GM18499 (cell line): ENCODE measurements around the gene ELOVL2.
"Not testable (repeated sequence)": the region's sequence is repeated elsewhere in the genome, so short reads cannot be mapped to it uniquely, and the experiment has no call there.

ENCODE experiments used
- ATAC-seq: cut with Tn5 transposase; IDR thresholded peaks from one replicate; pipeline ENCODE4 v1.9.1; 2021; ENCODE audit warnings: moderate number of reproducible peaks; ENCODE audit not compliant: insufficient read depth, unreplicated experiment

Gene ELOVL2

GRCh38 chr6:11025921-11026635 is 18.0 kb downstream of the ELOVL2 start:
- peak; percentile 82 for ATAC-seq

GRCh38 chr6:11025130-11025529 is 19.0 kb downstream of the ELOVL2 start:
- no peak for ATAC-seq

GRCh38 chr6:11023032-11023431 is 21.1 kb downstream of the ELOVL2 start:
- ATAC-seq, result no peak

DNA sequence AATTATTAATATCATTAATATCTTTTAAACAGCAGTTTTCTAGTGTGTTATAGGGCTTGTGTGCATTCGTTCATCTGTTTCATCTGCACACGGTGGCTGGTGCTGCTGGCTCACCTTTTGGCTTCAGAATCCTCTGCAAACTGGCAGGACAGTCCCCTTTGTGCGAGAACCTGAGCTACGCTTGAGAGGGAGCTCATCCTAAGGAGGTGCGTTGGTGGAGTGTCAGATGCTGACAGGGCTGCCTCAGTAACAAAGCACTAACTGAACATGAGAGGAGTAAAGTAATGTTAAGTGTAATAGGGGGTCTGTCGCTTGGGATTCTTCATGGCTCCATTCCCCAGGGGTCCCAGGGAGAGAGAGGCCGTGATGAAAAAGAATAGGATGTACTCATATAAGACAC is 22.4 kb downstream of the ELOVL2 start:
- ATAC-seq, result no peak

- ATAC-seq, result no peak
Observed at GRCh38 chr6:11021003-11021402, 23.1 kb downstream of the ELOVL2 start.

- ATAC-seq, result no peak
Observed at GRCh38 chr6:11018225-11018624, 25.9 kb downstream of the ELOVL2 start.

GRCh38 chr6:11017090-11017489 is 27.0 kb downstream of the ELOVL2 start:
- ATAC-seq, result no peak

- ATAC-seq, result no peak
Observed at GRCh38 chr6:11016452-11016851, 27.7 kb downstream of the ELOVL2 start.

- no peak for ATAC-seq
Observed at GRCh38 chr6:11015102-11015501, 29.0 kb downstream of the ELOVL2 start.

- no peak for ATAC-seq
Observed at GRCh38 chr6:11013721-11014070, 30.4 kb downstream of the ELOVL2 start.

GRCh38 chr6:11012976-11013720 is 31.0 kb downstream of the ELOVL2 start:
- ATAC-seq, result no peak

- ATAC-seq, result no peak
Observed at GRCh38 chr6:11012295-11012754, 31.8 kb downstream of the ELOVL2 start.

DNA sequence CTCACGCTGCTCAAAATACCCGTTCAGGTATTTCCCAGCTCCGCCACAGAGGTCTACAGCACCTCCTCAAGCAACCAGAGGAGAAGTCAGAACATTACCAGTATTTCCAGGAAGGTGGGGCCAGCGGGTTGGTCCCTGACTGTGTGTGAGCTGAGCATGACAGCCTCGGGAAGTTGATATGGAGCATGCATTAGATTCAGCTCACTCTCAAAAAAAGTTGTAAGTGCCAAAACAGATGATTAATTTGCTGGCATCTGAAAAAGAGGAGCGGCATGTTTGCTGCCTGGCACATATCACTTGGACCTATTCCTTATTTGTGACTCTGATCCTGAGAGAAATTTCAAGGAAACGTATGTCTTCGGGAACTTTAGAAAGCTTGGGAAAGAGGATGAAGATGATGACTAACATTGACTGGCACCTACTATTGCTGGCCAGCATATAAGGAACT is 32.3 kb downstream of the ELOVL2 start:
- ATAC-seq, result no peak

DNA sequence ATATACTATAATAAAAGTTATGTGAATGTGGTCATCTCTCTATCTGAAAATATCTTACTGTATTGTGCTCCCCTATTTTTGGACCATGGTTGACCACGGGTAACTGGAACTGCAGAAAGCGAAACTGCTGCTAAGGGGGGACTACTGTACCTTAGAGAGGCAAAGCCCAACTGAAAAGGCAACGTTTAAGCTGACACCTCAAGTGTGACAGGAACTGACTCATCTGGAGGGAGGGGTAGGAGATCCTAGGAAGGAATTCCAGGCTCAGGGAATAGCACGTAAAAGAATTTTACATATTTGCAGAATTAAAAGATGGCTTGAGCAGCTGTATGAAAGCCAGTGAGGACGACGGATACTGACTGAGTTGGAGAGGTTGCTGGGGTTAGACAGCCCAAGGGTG is 34.8 kb downstream of the ELOVL2 start:
- no peak for ATAC-seq

DNA sequence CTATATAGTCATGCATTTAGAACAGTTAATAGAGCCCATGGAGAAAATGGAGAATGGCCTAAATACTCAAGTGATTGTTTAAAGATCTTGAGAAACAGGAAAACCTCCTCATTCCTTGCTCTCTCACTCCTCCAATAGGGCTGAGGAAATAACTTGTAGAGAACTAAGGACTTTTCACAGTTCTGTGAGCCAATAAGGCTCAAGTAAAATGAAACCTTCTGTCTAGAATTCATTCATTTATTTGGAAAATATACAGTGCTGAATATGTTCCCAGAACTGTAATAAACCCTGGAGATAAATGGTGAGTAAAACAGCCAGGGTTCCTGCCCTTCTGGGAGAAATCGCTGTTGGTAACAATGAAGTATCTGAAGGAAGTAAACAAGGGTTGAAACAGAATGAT is 35.3 kb downstream of the ELOVL2 start:
- ATAC-seq, result no peak

DNA sequence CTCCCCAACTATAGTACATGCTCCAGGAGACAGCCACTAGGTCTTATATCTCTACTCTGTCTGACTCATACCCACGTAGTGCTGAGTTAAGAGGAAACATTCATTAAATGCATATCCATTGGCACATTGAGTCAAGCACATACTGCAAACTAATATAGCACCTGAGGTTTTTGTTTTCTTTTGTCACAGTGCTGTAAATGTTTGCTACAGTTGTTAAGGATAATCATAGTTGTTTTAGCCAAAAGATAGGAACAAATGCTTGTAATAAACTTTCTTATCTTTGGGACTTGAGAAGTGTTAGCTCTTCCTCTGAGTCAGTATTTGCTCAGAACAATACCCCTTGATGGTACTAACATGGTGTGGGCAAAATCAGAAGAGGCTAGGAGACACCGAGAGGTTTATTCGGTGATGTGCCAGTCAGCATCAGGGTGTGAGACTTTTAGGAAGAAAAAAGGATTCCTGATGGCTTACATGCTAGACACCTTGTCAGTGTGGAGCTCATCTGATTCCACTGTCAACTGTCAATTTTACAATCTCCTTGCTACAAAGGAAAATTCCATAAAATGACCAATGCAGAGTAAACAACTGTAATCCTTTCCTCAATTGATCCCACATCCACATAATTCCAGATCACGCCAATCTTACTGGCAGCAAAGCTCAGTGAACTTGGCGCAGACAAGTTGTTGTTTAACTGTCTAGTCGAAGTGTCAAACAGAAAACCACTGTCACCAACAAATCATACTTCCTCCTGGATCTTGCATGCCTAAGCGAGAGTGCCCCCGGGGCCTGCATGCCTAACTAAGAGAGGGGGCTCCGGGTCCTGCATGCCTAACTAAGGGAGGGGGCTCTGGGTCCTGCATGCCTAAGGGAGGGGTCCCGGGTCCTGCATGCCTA is 36.1 kb downstream of the ELOVL2 start:
- no peak for ATAC-seq

DNA sequence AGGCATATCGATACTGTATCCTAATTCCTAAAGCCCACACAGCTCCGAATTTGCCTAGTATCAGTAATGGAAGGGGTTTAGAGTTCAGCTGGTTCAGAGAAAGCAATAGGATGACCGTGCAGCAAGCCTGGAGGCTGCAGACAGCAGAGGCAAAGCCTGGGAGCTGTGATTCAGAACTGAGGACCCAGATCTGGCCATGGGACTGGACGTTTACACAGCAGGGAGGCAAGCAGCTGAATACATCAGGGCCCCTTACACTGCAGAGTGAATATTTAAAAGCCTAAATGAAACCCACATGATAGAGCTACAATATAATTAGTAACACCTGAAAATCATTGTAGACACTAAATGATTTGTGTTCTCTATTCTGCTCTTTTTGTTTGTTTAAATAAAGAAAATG is 38.0 kb downstream of the ELOVL2 start:
- no peak for ATAC-seq

DNA sequence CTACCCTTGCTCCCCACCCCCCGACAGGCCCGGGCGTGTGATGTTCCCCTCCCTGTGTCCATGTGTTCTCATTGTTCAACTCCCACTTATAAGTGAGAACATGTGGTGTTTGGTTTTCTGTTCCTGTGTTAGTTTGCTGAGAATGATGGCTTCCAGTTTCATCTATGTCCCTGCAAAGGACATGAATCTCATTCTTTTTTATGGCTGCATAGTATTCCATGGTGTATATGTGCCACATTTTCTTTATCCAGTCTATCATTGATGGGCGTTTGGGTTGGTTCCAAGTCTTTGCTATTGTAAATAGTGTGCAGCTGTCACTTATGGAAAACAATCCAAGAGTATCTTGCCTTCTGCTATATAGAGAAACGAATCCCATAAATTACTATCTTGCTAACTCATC is 40.8 kb downstream of the ELOVL2 start:
- not testable (repeated sequence) for ATAC-seq

- no peak for ATAC-seq
Observed at GRCh38 chr6:11002176-11002575, 41.9 kb downstream of the ELOVL2 start.

DNA sequence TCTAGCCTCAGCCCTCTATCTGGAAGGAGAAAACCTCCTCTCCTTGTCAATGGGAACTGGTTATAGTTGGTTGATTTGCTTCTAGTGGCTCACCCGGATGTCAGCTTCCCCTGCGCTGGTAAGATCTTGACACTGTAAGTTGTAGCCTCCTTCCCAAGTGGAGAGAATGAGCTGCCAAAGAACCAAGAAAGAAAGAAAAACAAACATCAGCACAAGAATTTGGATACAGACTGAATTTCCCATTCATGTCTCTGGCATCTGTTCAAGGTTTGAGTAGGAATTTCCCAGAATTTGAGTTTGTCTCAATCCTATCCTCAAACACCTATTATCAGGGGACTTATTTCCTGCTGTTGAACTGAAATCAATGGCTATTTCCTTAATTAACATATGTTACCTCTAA is 44.1 kb downstream of the ELOVL2 start:
- no peak for ATAC-seq
